IPS-NIHi7 (cell line): ENCODE data around the gene OR8B3.
"Not testable (repeated sequence)": the region's sequence is repeated elsewhere in the genome, so short reads cannot be mapped to it uniquely, and the experiment has no call there.

Experiments used
- DNase-seq: peaks from one replicate; pipeline ENCODE4 v3.0.0; 2012; ENCODE audit warnings: mixed read lengths; ENCODE audit errors: extremely low spot score

The OR8B3 gene, protein sequence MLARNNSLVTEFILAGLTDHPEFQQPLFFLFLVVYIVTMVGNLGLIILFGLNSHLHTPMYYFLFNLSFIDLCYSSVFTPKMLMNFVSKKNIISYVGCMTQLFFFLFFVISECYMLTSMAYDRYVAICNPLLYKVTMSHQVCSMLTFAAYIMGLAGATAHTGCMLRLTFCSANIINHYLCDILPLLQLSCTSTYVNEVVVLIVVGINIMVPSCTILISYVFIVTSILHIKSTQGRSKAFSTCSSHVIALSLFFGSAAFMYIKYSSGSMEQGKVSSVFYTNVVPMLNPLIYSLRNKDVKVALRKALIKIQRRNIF

DNA sequence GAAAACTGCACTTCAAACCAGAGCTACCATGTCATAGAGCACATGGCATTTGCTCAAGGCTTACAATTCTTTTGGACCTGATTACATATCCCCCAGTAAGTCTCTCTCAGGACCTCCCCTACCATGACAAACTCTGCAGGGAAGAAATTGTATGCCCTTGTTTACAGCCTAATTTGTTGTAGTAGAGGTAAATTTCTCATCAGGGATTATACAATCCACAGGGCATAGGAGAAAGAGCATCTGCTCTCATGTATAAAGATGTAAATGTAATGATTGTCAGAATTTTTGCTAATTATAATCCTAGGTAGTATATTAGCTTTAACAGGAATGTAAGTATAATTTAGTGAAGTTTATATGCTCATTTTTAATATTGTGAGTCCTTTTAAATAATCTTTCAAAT lies at the start of gene OR8B3:
Gene OR8B3, minus strand, starts transcription at position 101 of the 400 bp plus-strand sequence. CDS start 1,673 bp downstream, outside the sequence.
- DNase-seq = no peak

DNA sequence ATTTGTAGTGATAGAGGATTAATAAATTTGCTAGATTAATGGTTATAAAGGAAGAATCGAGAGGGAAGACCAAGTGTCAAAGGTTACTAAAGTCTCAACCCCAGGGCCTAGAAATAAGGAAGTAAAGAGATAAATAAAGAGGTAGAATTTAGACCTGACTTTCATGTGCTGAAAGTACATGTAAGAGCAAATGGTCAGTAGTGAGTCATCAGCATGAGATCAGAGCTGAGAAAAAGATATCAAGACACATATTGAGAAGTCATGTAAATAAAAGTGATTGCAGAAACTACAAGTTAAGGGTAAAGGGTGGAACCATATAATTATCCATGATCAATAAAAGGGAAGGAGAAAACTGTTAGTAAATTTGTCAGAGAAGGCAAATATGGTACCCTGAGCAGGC lies 48.1 kb upstream of the OR8B3 start:
- no peak for DNase-seq

DNA sequence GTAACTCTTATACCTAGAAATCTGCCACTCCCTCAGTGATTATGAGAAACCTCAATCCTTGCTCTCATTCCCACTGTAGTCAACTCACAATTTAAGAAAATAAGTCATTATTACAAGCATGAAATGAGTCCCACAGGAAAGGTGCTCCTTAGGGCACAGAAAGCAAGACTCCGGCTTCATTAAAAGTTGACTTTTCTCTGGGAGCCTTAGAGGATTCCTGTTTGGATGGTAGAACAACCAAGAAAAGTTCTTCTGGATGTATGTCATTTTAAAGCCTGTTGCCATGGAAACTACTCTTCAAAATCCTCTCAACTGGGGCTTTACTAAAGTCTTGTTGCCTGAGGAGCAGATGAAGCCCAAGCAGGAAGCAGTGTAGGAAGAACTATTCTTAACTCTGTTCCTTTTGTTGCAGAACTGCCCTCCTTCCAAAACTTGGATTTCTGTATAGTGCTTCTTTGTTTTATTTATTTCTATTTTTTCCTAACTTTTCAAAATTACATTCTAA lies 46.9 kb upstream of the OR8B3 start, which contains the start of gene OR8B8:
Gene OR8B8, minus strand, starts transcription at position 51 of the 505 bp plus-strand sequence. CDS start 4,611 bp downstream, outside the sequence.
- no peak for DNase-seq

DNA sequence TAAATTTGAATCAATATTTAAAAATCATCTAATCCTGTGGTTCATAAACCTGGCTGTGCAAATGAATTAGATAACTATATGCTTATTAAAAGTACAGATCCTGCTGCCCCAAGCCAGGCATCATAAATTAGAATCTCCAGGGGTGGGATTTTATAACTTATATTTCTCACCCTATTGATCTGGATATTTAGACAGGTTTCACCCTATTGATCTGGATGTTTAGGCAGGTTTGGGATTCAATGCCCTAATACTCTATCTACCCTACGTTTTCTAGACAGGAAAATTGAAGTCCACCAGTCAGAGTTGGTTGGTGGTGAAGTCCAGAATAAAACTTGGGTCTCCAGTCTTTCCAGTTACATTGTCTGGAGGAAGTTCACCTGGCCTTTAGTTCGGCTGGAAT lies 44.0 kb upstream of the OR8B3 start:
- no peak for DNase-seq

DNA sequence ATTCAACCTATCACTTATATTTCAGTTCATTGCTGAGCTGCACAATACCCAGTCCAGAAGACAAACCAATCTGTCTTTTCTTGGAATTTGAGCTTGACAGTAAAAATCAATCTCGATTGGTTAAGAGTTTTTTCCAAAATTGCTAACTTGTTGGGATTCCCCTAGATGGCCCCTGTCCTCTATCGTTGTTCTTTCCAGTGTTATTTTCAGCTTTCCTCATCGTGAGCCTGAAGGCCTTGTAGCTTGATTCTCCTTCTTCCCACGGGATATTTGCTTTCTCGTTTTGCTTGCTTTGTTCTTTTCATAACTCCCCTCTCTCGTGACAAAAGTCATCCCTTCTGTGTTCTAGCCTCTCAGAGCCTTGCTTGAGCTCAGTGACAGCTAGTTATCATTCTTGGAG lies 43.6 kb upstream of the OR8B3 start:
- no peak for DNase-seq

DNA sequence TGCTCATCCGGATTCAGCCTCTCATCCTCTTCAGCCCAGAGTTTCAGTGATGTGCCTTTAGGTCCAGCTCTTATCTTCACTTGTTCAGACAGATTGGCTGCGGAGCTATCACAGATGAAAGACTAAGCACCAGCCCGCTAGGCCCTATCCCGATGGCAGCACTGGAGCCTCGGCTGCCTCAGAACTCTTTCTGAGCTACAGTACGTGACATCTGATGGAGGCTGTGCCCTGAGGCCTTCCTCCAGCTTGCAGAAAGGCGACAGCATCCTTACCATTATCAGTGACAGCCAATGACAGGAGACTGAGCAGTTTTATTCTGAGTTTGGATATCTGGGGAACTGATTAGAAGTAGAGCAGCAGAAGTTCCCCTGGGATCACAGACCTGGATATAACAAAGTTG lies 42.7 kb upstream of the OR8B3 start:
- DNase-seq = no peak

DNA sequence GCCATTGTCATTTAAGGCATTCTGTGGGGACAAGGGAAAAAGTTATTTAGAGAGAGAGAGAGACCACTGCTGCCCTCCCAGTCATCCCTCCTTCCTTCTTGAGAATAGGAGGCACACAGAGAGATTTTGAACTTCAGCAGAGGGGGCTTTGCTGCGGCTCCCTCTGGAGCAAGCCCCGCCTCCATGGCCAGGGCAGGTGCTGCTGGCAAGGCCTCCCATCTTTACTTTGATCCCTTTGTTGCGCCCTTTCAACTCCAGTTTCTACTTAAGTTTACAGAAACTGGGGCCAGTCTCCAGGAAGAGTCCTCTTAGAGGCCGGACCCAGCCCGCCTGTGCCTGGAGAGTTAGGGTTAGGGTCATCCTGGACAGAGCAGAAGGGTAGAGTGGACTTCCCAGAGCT lies 42.3 kb upstream of the OR8B3 start:
- DNase-seq = no peak

DNA sequence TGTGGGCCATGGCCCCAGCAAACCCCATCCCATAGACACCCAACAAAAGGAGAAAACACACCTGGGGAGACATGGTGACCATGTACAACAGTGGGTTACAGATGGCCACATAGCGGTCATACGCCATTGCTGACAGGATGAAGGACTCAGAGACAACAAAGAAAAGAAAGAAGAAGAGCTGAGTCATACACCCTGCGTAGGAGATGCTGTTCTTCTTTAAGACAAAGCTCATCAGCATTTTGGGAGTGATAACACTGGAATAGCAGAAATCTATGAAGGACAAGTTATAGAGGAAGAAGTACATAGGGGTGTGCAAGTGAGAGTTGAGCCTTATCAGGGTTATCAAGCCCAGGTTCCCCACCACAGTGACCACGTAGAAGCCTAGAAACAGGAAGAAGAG lies 41.8 kb upstream of the OR8B3 start:
- no peak for DNase-seq

DNA sequence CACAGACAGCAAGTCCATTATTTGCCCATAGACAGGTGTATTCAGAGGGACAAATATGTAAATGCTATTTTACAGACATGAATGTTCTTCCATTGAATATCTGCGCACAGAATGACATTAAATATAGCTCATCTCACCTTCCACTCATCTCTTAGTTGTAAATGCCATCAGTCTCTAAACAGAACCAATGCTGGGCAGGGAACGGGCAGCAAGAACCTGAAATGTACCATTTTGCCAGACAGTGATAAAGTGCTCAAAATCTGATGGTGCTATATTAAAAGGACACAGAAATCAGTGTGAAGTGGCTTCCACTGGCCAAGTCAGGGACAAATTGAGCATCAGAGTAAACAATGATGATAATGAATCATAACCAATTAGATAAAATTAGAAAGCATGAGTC lies 35.9 kb upstream of the OR8B3 start:
- DNase-seq = no peak

DNA sequence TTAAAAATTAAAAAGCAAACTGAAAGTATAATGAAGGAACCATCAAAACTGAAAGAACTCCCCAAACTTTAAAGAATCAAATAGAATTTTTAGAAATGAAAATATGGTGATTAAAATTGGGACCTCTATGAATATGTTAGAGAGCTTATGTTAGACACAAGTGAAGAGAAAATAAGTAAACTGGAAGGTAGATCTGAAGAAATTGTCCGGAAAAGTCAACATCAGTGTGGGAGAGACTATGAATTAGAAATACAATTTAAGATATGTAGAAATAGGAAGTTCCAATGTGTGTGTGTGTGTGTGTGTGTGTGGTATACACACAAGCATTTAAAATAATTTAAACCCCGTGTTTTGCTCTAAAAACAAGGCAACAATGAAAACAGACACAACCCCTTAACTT lies 30.8 kb upstream of the OR8B3 start:
- DNase-seq = no peak

DNA sequence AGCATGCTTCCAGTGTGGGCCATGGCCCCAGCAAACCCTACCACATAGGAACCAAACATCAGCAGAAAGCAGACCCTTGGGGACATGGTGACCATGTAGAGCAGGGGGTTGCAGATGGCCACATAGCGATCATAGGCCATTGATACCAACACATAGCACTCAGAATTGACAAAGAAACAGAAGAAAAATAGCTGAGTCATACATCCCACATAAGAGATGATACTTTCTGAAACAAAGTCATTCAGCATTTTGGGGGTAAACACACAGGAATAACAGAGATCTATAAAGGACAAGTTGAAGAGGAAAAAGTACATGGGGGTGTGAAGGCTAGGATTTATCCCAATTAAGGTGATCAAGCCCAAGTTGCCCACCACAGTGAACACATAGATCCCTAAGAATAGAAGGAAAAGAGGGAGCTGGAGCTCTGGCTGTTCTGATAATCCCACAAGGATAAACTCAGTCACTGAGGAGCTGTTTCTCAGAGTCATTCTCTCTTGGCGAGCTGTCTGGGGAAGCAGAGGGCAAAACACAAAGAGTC lies 25.6 kb upstream of the OR8B3 start, which contains the start of gene OR8B4:
Gene OR8B4, minus strand, starts transcription at position 488 of the 538 bp plus-strand sequence. Its CDS starts 0 bp downstream, at position 488.
- no peak for DNase-seq

DNA sequence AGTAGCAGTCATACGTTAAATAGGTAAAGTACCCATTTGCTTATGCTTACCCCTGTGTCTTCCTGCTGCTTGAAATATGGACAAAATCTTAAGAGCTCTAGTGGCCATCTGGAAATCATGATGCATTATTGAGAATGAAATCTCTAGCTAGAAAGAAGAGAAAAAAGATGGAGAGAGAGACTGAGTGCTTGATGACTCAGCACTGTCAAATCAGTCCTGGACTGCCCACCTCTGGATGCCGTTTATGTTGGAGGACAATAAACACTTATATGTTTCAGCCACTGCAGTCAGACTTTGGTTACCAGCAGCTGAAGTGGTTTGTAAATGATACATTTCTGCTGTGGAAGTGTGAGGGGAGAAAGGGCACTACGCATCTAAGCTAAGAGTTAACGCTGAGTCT lies 22.2 kb upstream of the OR8B3 start:
- no peak for DNase-seq

DNA sequence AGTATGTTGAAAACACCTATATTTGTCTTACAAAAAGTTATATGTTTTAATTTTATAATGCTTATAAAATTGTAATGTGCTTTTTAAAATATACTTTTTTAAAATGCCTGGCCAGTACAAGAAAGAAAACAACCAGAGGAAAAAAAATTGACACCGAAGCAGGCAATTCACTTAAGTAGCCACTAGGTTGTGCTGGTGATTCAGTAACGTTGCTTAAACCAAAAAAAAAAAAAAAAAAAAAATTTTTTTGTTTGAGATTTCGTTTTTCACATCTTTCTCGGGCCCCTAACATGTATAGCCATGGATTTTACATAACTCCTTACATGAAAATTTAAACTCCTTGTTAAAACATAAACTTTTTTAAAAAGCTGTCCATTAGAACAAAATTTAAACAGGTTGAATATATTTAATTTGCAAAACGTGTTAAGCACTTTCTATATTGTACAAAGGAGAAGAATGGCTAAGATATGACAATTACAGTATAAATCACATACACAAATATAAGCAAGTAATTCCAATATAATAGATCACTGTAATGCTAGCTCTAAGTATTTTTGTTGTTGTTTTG lies 16.6 kb upstream of the OR8B3 start:
- peak; percentile 25 for DNase-seq

DNA sequence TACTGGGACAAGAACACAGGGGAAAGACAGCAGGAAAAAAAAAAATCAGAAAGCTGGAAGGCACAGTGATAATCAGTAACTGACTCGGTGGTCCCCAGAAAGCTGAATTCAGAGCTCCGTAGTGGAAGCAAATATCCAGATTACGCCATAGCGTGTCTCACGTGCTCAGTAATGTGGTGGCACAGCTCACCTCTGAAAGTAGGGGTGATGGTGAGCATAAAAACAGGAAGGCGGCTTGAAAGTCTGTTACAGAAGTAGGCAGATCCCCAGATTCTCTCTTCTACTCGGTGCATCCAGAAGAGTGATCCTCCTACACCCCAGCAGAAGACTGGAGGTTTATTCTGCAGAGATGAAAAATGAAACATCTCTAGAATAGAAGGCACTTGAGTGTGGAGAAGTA lies 11.1 kb upstream of the OR8B3 start:
- no peak for DNase-seq

DNA sequence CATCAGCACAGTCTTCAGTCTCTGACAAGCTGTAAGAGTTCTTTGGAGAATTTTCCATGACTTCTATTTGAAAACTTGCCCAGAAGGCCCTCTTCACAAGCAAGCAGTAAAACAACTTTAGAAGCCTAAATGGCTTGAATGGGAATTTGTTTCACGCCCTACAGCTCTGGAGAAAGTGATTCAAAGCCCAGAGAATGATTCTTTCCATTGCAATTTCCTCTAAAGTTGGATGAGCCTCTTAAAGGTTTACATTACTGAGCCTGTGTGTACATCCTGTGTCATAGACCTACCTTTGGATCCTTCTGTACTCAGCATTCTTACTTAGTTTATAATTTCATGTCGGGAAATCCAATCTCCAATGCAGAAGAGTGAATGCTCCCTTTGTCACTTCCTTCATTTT lies 6.8 kb upstream of the OR8B3 start:
- no peak for DNase-seq

DNA sequence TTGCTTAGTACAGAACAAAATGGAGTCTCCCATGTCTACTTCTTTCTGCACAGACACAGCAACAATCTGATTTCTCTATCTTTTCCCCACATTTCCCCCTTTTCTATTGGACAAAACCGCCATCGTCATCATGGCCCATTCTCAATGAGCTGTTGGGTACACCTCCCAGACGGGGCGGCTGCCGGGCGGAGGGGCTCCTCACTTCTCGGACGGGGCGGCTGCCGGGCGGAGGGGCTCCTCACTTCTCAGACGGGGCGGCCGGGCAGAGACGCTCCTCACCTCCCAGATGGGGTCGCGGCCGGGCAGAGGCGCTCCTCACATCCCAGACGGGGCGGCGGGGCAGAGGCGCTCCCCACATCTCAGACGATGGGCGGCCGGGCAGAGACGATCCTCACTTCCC lies 4.4 kb upstream of the OR8B3 start:
- not testable (repeated sequence) for DNase-seq

DNA sequence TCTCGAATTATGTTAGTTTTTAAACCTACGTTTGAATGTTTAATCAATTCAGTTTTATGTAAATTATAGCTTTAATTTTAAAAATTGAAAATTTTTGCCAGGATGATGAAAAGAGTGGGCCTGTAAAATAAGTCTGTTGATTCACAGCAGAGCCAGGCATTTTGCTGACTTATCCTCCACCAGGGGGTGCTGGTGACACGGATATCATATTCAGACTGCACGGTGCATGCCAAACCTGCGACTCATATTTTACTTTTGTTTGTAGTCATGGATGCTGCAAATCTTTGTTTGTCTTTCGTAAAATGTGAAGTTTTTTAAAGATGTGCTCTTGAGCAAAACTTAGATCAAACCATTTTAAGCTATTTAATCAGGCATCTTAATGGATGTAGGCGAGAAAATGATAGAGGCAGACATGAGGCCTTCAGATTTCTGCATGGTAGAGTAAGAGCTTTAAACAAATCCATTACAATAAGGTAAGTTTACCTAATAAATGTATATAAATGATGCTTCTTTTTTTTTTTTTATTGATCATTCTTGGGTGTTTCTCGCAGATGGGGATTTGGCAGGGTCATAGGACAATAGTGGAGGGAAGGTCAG lies 3.6 kb upstream of the OR8B3 start:
- DNase-seq = peak; percentile 62

DNA sequence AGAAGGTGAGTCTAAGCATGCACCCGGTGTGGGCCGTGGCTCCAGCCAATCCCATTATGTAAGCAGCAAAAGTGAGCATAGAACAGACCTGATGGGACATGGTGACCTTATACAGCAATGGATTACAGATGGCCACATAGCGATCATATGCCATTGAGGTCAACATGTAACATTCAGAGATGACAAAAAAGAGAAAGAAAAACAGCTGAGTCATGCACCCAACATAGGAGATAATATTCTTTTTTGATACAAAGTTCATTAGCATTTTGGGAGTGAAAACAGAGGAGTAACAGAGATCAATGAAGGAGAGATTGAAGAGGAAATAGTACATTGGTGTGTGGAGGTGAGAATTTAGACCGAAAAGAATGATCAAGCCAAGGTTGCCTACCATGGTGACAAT lies 2.0 kb downstream of the OR8B3 start:
- not testable (repeated sequence) for DNase-seq

DNA sequence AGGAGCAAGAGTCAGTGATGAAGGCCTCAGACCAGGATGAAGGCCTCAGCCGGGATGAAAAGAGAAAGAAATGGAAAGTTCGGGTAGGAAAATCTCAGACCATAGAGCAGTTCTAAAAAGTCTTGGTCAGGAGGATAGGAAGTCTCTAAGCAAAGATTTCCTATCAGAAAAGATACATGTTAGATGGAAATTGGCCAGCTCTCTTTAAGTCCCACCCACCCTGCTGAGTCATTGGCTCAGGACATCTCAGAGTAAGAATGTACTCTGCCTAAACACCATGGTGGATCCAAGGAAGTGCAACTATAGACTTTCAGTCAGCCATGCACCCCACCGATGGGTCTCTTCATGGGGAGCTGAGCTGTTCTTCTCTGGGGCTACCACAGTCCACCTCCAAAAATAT lies 4.4 kb downstream of the OR8B3 start:
- DNase-seq = no peak

DNA sequence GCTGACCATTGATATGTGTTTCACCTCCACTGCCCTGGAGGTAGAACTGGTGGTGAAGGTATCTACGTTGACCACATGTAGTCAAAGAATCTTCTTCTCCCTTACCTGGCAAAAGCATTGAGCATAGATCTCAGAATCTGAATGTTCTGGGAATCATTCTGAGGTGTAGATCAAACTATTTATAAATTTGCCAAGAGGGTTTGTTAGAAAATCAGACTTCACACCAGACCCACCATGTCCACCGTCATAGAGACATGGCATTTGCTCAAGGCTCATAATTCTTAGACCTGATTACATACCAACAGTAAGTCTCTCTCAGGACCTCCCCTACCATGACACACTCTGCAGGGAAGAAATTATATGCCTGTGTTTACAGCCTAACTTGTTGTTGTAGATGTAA lies 14.4 kb downstream of the OR8B3 start, which contains the start of gene OR8B2:
Gene OR8B2, minus strand, starts transcription at position 101 of the 400 bp plus-strand sequence. CDS start 1,156 bp downstream, outside the sequence.
- DNase-seq = no peak

DNA sequence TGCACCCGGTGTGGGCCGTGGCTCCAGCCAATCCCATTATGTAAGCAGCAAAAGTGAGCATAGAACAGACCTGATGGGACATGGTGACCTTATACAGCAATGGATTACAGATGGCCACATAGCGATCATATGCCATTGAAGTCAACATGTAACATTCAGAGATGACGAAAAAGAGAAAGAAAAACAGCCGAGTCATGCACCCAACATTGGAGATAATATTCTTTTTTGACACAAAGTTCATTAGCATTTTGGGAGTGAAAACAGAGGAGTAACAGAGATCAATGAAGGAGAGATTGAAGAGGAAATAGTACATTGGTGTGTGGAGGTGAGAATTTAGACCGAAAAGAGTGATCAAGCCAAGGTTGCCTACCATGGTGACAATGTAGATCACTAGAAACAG lies 16.0 kb downstream of the OR8B3 start:
- not testable (repeated sequence) for DNase-seq

DNA sequence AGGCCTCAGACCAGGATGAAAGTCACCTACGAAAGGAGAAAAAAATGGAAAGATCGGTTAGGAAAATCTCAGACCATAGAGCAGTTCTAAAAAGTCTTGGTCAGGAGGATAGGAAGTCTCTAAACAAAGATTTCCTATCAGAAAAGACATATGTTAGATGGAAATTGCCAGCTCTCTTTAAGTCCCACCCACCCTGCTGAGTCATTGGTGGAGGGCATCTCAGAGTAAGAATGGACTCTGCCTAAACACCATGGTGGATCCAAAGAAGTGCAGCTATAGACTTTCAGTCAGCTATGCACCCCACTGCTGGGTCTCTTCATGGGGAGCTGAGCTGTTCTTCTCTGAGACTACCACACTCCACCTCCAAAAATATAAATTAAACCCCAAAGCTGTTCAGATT lies 18.2 kb downstream of the OR8B3 start:
- no peak for DNase-seq
